Measurements from ENCODE around the gene CAP1.

GRCh38 chr1:40050863-40051262, 10.3 kb downstream of the CAP1 start:
- no peak for TF ChIP-seq EZH2 (IDR thresholded peaks at IDR 0.05; ENCODE audit: insufficient read depth, poor library complexity, severe bottlenecking)
- no peak for TF ChIP-seq EZH2phosphoT487 (IDR thresholded peaks at IDR 0.05; ENCODE audit: insufficient read depth, low read depth)
